DMS79 (cell line): ENCODE results near the gene LHX4.
"Not testable (repeated sequence)": the region's sequence is repeated elsewhere in the genome, so short reads cannot be mapped to it uniquely, and the experiment has no call there.

ENCODE experiments used
- DNase-seq: peaks from one replicate; lab custom pipeline; 2025; lab: John Stamatoyannopoulos, UW

Gene LHX4

GRCh38 chr1:180197231-180197630 is 32.8 kb upstream of the LHX4 start:
- DNase-seq: no peak

GRCh38 chr1:180198196-180198595 is 31.9 kb upstream of the LHX4 start:
- DNase-seq: no peak

- no peak for DNase-seq
Observed at GRCh38 chr1:180198611-180199010, 31.5 kb upstream of the LHX4 start.

- DNase-seq: no peak
Observed at GRCh38 chr1:180199018-180199417, 31.0 kb upstream of the LHX4 start.

GRCh38 chr1:180201451-180202200 is 28.4 kb upstream of the LHX4 start:
- DNase-seq: no peak

GRCh38 chr1:180202588-180202987 is 27.5 kb upstream of the LHX4 start:
- DNase-seq: not testable (repeated sequence)

- DNase-seq: no peak
Observed at GRCh38 chr1:180204231-180204630, 25.8 kb upstream of the LHX4 start.

GRCh38 chr1:180206581-180206980 is 23.5 kb upstream of the LHX4 start:
- no peak for DNase-seq

- no peak for DNase-seq
Observed at GRCh38 chr1:180208264-180208663, 21.8 kb upstream of the LHX4 start.

GRCh38 chr1:180210008-180210620 is 19.9 kb upstream of the LHX4 start:
- no peak for DNase-seq

- no peak for DNase-seq
Observed at GRCh38 chr1:180211156-180211859, 18.8 kb upstream of the LHX4 start.

GRCh38 chr1:180211860-180212229 is 18.2 kb upstream of the LHX4 start:
- no peak for DNase-seq

GRCh38 chr1:180213401-180214170 is 16.5 kb upstream of the LHX4 start:
- no peak for DNase-seq

- no peak for DNase-seq
Observed at GRCh38 chr1:180215856-180216625, 14.0 kb upstream of the LHX4 start.

GRCh38 chr1:180217006-180217405 is 13.1 kb upstream of the LHX4 start:
- DNase-seq: no peak

- no peak for DNase-seq
Observed at GRCh38 chr1:180218806-180219765, 11.0 kb upstream of the LHX4 start.

- no peak for DNase-seq
Observed at GRCh38 chr1:180219776-180220175, 10.3 kb upstream of the LHX4 start.

- no peak for DNase-seq
Observed at GRCh38 chr1:180221462-180221861, 8.6 kb upstream of the LHX4 start.

- DNase-seq: no peak
Observed at GRCh38 chr1:180224902-180225301, 5.2 kb upstream of the LHX4 start.

GRCh38 chr1:180225403-180225802 is 4.7 kb upstream of the LHX4 start:
- no peak for DNase-seq
